Dermis microvascular lymphatic vessel endothelial cell (primary cell): ENCODE data around the gene ADH1C. TPM values are rescaled to one million over a fixed set of nuclear protein-coding genes. Genes with fewer than 3 reads are reported as not detected.
"Not testable (repeated sequence)": the region's sequence is repeated elsewhere in the genome, so short reads cannot be mapped to it uniquely, and the experiment has no call there.

ENCODE experiments used
- DNase-seq, 2 donors: peaks; one replicate each; pipeline versions ENCODE4 v3.0.0 to v3.0.0-alpha.2; 2010; ENCODE audit warnings: low read depth in 2 of 2
- total RNA-seq: library from RNA; depleted of rRNA; stranded (reverse); fragments of >200 nt; gene quantifications from 2 replicates; pipeline ENCODE4 v1.2.1, GENCODE V29; 2014

ADH1C gene
- not detected in 2 replicates for total RNA-seq

GRCh38 chr4:99352602-99353537 is at the start of gene ADH1C:
Gene ADH1C, minus strand, starts transcription at chr4:99352746. Its CDS starts 71 bp downstream, at chr4:99352675.
- no peak for DNase-seq

GRCh38 chr4:99400831-99401230 is 48.3 kb upstream of the ADH1C start:
- DNase-seq, result no peak

GRCh38 chr4:99399017-99399416 is 46.5 kb upstream of the ADH1C start:
- no peak for DNase-seq

DNA sequence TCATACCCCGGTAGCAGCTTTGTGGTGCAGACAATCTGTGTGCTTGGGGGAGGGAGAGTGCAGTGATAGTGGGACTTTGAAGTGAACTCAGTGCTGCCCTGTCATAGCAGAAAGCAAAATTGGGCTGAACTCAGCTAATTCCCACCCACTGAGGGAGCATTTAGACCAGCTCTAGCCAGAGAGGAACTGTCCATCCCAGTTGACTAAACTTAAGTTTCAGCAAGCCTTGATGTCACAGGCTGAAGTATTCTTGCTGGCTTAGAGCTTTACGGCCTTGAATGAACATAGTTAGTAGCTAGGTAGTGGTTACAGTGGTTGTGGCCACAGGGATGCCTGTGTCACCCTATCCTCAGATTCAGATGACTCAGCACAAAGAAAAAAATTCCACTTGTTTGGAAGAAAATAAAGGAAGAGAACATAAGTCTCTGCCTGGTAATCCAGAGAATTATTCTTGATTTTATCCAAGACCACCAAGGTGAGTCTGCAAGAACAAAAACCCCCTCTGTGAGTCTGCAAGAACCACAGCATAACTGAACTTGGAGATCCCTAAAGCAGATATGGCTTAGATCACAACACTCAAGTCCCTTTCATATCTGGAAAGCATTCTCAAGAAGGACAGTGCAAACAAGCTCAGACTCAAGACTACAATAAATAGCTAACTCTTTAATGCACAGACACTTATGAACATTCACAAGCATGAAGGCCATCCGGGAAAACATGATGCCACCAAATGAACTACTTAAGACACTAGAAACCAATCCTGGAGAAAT is 43.2 kb upstream of the ADH1C start:
- no peak for DNase-seq

GRCh38 chr4:99394896-99395295 is 42.4 kb upstream of the ADH1C start:
- no peak for DNase-seq

DNA sequence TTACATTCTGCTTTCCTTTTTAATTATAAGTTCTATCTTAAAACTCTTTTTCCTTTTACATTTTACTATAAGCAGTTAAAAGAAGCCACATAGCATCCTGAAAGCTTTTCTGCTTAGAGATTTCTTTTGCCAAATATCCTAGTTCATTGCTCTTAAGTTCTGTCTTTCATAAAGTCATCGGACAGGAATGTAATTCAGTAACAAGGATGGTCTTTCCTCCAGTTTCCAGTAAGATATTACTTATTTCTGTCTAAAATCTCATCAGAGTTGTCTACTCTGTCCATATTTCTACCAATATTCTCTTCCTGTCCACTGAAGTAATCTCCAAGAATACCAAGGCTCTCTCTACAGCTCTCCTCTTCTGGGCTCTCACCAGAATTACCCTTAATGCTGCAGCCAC is 37.5 kb upstream of the ADH1C start:
- DNase-seq, result no peak

DNA sequence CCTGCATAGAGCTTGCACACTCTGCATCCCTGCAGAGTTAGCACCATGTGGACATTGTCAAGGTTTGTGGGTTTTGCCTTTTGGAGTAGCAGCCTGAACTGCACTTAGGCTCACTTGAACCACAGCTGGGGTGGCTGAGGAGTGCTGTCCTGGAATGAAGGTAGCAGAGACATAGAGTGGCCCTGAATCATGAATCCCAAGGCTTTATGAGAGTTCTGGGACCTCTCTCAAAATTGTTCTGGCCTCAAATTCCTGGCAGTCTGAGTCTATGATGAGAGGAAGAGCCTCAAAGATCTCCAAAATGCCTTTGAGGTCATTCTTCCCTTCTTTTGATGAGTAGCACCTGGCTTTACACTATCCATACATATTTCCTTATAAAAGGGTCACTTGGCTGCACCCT is 37.1 kb upstream of the ADH1C start:
- DNase-seq, result no peak

DNA sequence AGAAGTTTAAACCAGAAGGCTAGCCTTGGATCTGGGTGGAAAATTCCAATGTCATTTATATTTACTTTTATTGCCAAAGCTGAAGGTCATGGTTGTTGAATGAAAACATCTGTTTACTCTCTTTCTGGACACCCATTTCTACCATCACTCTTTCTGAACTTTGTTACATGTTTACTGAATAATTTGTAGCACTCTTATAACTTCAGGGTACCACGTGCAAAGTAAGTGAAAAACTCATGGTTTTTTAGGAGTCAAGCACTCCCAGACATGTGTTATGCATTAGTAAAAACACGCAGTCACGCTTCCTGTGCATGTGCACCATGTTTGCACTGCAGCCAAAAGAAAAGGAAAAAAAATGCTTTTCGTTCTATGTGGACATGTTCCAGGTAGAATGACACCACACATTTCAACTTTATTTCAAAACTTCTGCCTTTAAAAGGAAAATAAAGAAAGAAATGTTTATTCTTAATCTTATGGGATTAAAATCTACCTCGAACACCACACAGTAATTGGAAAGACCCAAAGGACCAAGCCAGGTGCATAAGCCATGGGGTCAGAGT is 31.4 kb upstream of the ADH1C start:
- peak in 1 of 2 donors; percentile 15 for DNase-seq

GRCh38 chr4:99383399-99383798 is 30.9 kb upstream of the ADH1C start:
- no peak for DNase-seq

DNA sequence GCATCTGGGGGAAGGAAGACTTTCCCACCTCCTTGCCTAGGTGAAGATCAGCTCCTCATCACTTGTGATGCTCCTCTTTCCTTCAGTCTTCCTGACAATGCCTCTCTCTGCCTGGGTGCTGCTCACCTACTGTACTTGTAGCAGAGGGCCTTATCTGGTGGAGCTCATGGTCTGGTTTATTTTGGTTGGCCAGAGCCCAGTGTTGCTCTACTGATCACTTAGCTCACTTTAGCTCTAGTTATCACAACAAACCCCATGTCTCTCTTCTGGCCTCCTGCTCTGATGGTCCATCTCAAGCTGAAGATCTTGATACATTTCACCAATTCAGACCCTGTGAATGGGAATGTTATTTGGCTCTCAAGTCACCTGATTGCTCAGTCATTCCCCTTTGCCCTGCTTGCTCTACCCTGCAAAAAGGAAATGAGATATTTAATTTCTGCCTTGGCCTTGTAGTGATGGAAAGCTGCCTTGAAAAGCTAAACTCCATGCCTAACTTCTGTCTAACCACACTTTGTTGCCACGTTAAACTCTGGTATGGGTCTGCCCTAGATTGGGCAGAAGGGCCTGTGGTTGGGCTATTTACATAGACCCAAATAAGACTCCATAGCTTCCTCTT is 30.3 kb upstream of the ADH1C start:
- no peak for DNase-seq

DNA sequence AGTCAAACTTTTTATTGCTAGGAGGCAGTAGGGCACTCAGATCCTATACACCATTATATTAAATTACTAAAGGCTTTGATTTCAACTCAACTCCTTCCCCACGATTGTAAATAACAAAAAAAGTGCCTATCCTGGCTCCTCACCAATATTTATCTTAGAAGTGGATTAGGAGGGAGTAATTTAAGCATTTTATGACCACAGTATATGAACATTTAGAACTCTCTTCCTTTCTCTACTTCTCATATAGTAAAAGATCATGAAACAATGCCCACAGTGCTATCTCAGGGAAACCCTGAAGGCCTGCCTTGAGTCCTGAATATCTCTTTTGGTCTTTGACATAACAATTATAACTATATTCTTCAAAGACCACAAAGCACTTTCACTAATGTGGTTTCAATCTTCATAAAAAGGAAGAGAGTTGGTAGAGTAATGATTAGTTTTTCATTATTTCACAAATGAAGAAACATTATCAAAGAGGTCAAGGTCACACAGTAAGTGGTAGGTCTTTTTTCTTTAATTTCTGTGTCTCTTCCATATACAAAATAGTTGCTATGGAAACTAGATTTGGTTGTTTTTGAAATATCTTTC is 29.1 kb upstream of the ADH1C start:
- DNase-seq, result no peak

DNA sequence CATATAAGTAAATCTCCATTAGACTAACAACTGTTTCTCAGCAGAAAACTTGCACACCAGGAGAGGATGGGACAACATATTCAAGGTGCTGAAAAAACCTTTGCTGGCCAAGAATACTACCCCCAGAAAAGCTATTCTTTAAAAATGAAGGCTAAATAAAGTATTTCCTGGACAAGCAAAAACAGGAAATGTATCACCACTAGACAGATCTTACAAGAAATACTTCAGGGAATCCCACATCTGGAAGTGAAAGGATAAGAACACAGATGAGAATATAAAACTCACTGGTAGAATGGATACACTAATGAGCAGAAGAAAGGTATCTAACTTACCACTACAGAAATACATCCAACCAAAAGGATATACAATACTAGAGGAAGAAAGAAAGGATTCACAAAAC is 27.0 kb upstream of the ADH1C start:
- no peak for DNase-seq

DNA sequence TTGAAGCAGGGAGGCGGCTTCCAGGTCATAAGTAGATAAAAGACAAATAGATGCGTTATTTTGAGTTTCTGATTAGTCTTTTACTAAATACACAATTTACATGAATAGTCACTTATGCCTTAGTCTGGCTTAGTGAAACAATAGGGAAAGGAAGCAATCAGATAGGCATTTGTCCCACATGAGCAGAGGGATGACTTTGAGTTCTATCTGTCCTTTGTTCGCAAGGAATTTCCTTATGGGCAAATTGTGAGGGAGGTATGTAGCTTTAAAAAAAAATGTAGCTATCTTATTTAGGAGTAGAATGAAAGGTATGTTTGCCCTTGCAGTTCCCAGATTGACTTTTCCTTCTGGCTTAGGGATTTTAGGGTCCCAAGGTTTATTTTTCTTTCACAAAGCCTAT is 26.3 kb upstream of the ADH1C start:
- DNase-seq, result no peak

GRCh38 chr4:99377341-99377740 is 24.8 kb upstream of the ADH1C start:
- not testable (repeated sequence) for DNase-seq

- not testable (repeated sequence) for DNase-seq
Measured at GRCh38 chr4:99372464-99372863, 19.9 kb upstream of the ADH1C start.

DNA sequence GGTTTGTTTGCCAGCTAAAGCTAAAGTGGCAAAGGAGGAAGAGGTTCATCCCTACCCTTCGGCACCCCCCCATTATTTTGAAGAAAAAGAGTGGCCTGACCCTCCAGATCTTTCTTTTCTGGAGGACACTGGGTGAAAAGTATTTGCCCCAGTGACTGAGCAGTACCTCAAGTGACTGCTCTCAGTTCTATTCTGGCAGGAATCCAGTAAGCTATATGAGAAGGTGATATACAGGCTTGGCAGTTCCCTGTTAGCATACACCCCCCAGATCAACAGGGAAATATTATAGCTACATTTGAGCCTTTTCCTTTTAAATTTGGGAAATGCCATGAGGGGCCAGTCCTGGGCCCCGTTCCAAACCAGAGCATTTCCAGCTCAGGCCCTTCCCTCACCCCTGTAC is 15.3 kb upstream of the ADH1C start:
- DNase-seq, result not testable (repeated sequence)

GRCh38 chr4:99366491-99366890 is 13.9 kb upstream of the ADH1C start:
- DNase-seq, result no peak

- DNase-seq, result no peak
Measured at GRCh38 chr4:99362768-99363167, 10.2 kb upstream of the ADH1C start.

- no peak for DNase-seq
Measured at GRCh38 chr4:99361899-99362275, 9.3 kb upstream of the ADH1C start.

GRCh38 chr4:99361268-99361898 is 8.8 kb upstream of the ADH1C start:
- DNase-seq, result no peak
